HepG2 (cell line): ENCODE measurements around the gene HOXA4. TPM values are rescaled to one million over a fixed set of nuclear protein-coding genes. Genes with fewer than 3 reads are reported as not detected.

Experiments used
- BCL6 ChIP-seq: IDR thresholded peaks from 2 replicates; pipeline ENCODE4 v1.6.1; 2016; ENCODE audit warnings: missing genetic modification reagents, missing compliant biosample characterization
- CSRNP1 ChIP-seq: sonication (generic); formaldehyde crosslinking; IDR thresholded peaks from 2 replicates; pipeline ENCODE4 v1.8.1; 2023; ENCODE audit warnings: mild to moderate bottlenecking, missing genetic modification reagents
- CTCF ChIP-seq: sonication (generic); formaldehyde crosslinking; IDR thresholded peaks from 2 replicates; pipeline ENCODE4 v1.5.0; 2020; ENCODE audit warnings: mild to moderate bottlenecking, missing genetic modification reagents, moderate library complexity
- DNMT3B ChIP-seq: conservative IDR thresholded peaks from 2 replicates; pipeline ENCODE4 v1.6.1; 2016; ENCODE audit warnings: missing biosample characterization, control low read depth
- EZH2 ChIP-seq: conservative IDR thresholded peaks from 2 replicates; pipeline ENCODE4 v1.6.1; 2012; ENCODE audit warnings: mild to moderate bottlenecking, low read depth, low read length, moderate library complexity
- FOXO1 ChIP-seq: sonication (generic); formaldehyde crosslinking; IDR thresholded peaks from 2 replicates; pipeline ENCODE4 v1.4.0; 2020; ENCODE audit warnings: missing genetic modification reagents
- MLXIP ChIP-seq: sonication (generic); formaldehyde crosslinking; IDR thresholded peaks from 2 replicates; pipeline ENCODE4 v1.9.0; 2021; ENCODE audit warnings: missing genetic modification reagents, borderline replicate concordance
- MYC ChIP-seq: sonication (generic); formaldehyde crosslinking; IDR thresholded peaks from 2 replicates; pipeline ENCODE4 v1.9.0; 2021; ENCODE audit warnings: missing genetic modification reagents, borderline replicate concordance
- NFE2L2 ChIP-seq: fragments of 150-350 bp; IDR thresholded peaks from 2 replicates; pipeline ENCODE4 v1.6.1; 2014; ENCODE audit warnings: low read length
- NFKB2 ChIP-seq: sonication (generic); formaldehyde crosslinking; IDR thresholded peaks from 2 replicates; pipeline ENCODE4 v1.4.0; 2020; ENCODE audit warnings: missing genetic modification reagents, borderline replicate concordance
- SMC3 ChIP-seq: IDR thresholded peaks from 2 replicates; pipeline ENCODE4 v1.6.1; 2011; ENCODE audit warnings: low read length, improper control_type of control experiment
- TCF7L2 ChIP-seq: IDR thresholded peaks from 2 replicates; pipeline ENCODE4 v1.6.1; 2011; ENCODE audit warnings: mild to moderate bottlenecking, low read depth, low read length, moderate library complexity
- TFDP2 ChIP-seq: sonication (generic); formaldehyde crosslinking; IDR thresholded peaks from 2 replicates; pipeline ENCODE4 v1.4.0; 2020; ENCODE audit warnings: missing genetic modification reagents
- TGIF2 ChIP-seq: IDR thresholded peaks from 2 replicates; pipeline ENCODE4 v1.6.1; 2016; ENCODE audit warnings: control low read depth, missing compliant biosample characterization
- THYN1 ChIP-seq: sonication (generic); formaldehyde crosslinking; IDR thresholded peaks from 2 replicates; pipeline ENCODE4 v1.8.1; 2023; ENCODE audit warnings: low read depth, mild to moderate bottlenecking, moderate library complexity, missing genetic modification reagents, borderline replicate concordance
- TMF1 ChIP-seq: sonication (generic); formaldehyde crosslinking; IDR thresholded peaks from 2 replicates; pipeline ENCODE4 v1.8.1; 2022; ENCODE audit warnings: low read depth, missing genetic modification reagents
- ZFP1 ChIP-seq: IDR thresholded peaks from 2 replicates; pipeline ENCODE4 v1.6.1; 2016
- ZMAT3 ChIP-seq: sonication (generic); formaldehyde crosslinking; conservative IDR thresholded peaks from 2 replicates; pipeline ENCODE4 v1.7.0; 2021; ENCODE audit warnings: missing genetic modification reagents
- ZNF10 ChIP-seq: sonication (generic); formaldehyde crosslinking; IDR thresholded peaks from 2 replicates; pipeline ENCODE4 v1.4.0; 2020; ENCODE audit warnings: mild to moderate bottlenecking, low read depth, missing genetic modification reagents, borderline replicate concordance
- ZNF121 ChIP-seq: sonication (generic); formaldehyde crosslinking; IDR thresholded peaks from 2 replicates; pipeline ENCODE4 v1.5.0; 2020; ENCODE audit warnings: mild to moderate bottlenecking, missing genetic modification reagents
- ZNF30 ChIP-seq: sonication (generic); formaldehyde crosslinking; IDR thresholded peaks from 2 replicates; pipeline ENCODE4 v1.5.0; 2020; ENCODE audit warnings: mild to moderate bottlenecking, missing genetic modification reagents
- ZNF674 ChIP-seq: sonication (generic); formaldehyde crosslinking; IDR thresholded peaks from 2 replicates; pipeline ENCODE4 v1.5.0; 2020; ENCODE audit warnings: low read depth, mild to moderate bottlenecking, missing genetic modification reagents
- ZNF781 ChIP-seq: sonication (generic); formaldehyde crosslinking; IDR thresholded peaks from 2 replicates; pipeline ENCODE4 v1.5.1; 2020; ENCODE audit warnings: borderline replicate concordance, mild to moderate bottlenecking, missing genetic modification reagents; ENCODE audit errors: not compliant biosample characterization
- ZNF839 ChIP-seq: sonication (generic); formaldehyde crosslinking; IDR thresholded peaks from 2 replicates; pipeline ENCODE4 v1.4.0; 2020; ENCODE audit warnings: missing genetic modification reagents, mild to moderate bottlenecking, borderline replicate concordance
- polyA plus RNA-seq, 8 experiments: library from polyadenylated mRNA; depleted of rRNA in 3 of 8; stranded (reverse) in 7 of 8; unstranded in 1 of 8; fragments of >200 nt; fragmentation: Illumina TruSeq in 4 of 8; extraction: Trizol in 4 of 8; gene quantifications; 2 replicates each; pipeline versions ENCODE4 v1.2.1 to v1.2.3, GENCODE V29; 2011 to 2016; ENCODE audit warnings: low read depth in 4 of 8, missing spikeins in 1 of 8, mixed read lengths in 1 of 8; ENCODE audit not compliant: insufficient read depth in 1 of 8
- total RNA-seq, 5 experiments: library from RNA; depleted of rRNA; stranded (reverse); fragments of >200 nt; fragmentation: Illumina TruSeq; extraction: Trizol; gene quantifications; 2 replicates each; pipeline ENCODE4 v1.2.3, GENCODE V29; 2016; ENCODE audit warnings: low read depth in 1 of 5

Gene HOXA4
- total and polyA plus RNA-seq, 2 of the 13 experiments (the other 11 are each of a cell fraction or from before 2014, with no cell fraction given): 2.4 to 5.4 TPM

- TF ChIP-seq ZNF781: no peak
- no peak for TF ChIP-seq MLXIP (CRISPR knock-in tag)
- no peak for TF ChIP-seq TGIF2 (CRISPR knock-in tag)
- no peak for TF ChIP-seq DNMT3B (CRISPR knock-in tag)
- no peak for TF ChIP-seq ZNF10 (CRISPR knock-in tag)
- no peak for TF ChIP-seq ZNF121 (CRISPR knock-in tag)
- TF ChIP-seq ZNF839 (CRISPR knock-in tag): no peak
- no peak for TF ChIP-seq TMF1 (CRISPR knock-in tag)
- TF ChIP-seq ZMAT3 (CRISPR knock-in tag): no peak
- TF ChIP-seq ZNF30 (CRISPR knock-in tag): no peak
- TF ChIP-seq FOXO1 (CRISPR knock-in tag): no peak
- 0 out of 2 replicates have a peak, but pooled peaks have one; percentile 26 for TF ChIP-seq CTCF (CRISPR knock-in tag)
- TF ChIP-seq THYN1 (CRISPR knock-in tag): no peak
- no peak for TF ChIP-seq CSRNP1 (CRISPR knock-in tag)
- 0 out of 2 replicates have a peak, but pooled peaks have one; percentile 57 for TF ChIP-seq EZH2
- no peak for TF ChIP-seq TCF7L2
- no peak for TF ChIP-seq SMC3
- TF ChIP-seq ZNF674 (CRISPR knock-in tag): no peak
- peak; percentile 36; the same call in 1 of the 2 replicates for TF ChIP-seq BCL6 (CRISPR knock-in tag)
- no peak for TF ChIP-seq NFE2L2
- no peak for TF ChIP-seq TFDP2 (CRISPR knock-in tag)
- no peak for TF ChIP-seq ZFP1 (CRISPR knock-in tag)
- TF ChIP-seq NFKB2: peak; percentile 18; the same call in 1 of the 2 replicates
- TF ChIP-seq MYC (CRISPR knock-in tag): no peak
Measured at GRCh38 chr7:27164367-27165088, 34.0 kb upstream of the HOXA4 start (continued).
